Measurements from ENCODE around the gene SPP2. TPM values are rescaled to one million over a fixed set of nuclear protein-coding genes. Genes with fewer than 3 reads are reported as not detected.

Gene SPP2
- total and polyA plus RNA-seq, 2 of the 8 experiments (the other 6 are each of a cell fraction or from before 2014, with no cell fraction given) = not detected

DNA sequence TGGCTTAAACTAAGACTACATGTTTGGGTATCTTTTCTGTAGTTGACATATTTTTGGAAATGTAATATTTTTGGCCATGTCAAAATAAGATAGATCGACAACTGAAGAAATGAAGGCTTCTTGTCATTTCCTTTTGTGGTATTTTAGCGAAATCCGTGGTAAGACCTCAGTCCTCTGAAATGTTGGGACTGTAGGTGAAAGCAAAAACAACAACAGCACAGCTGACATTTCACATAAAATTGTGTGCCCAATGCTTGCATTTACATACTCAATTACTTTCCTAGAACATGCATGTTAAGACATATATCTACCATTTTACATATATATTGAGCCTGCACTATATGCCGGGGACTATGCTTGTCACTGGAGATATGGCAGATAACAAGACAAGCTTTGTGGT, 50.2 kb downstream of the SPP2 start:
- no peak for DNase-seq (ENCODE audit: low read depth in 1 of 2, low spot score in 2 of 2)
- H4K8ac ChIP-seq (ENCODE audit: extremely low read depth, insufficient read depth, low read length) = no peak overlapping the region
- H2BK12ac ChIP-seq (ENCODE audit: low read depth, low read length) = no peak overlapping the region

More for the DNA sequence above, 50.2 kb downstream of the SPP2 start:
- Histone ChIP-seq H3K23me2 (ENCODE audit: low read depth, low read length) (peaks cover 2% of the 10 kb centered on the region; the same call in 1 of the 2 replicates), H3K79me1 (ENCODE audit: low read depth, low read length) (no peaks in the 10 kb centered on the region), H3K18ac (ENCODE audit: extremely low read depth, low read length) (no peak overlapping the region), H4K20me1 (replicated peaks in 1 of 2; ENCODE audit: control insufficient read depth in 1 of 2, insufficient read depth in 2 of 2, low read length in 2 of 2) (no peaks in the 10 kb centered on the region), H3K4me3 (ENCODE audit: extremely low read depth in 1 of 4, insufficient read depth in 2 of 4, low read depth in 3 of 4, low read length in 4 of 4) (no peak overlapping the region), H3K36me3 (ENCODE audit: control insufficient read depth in 2 of 4, insufficient read depth in 4 of 4, low read length in 3 of 4) (no peaks in the 10 kb centered on the region), H2AK5ac (ENCODE audit: low read depth, low read length) (no peak overlapping the region), H2BK20ac (ENCODE audit: low read length) (no peak overlapping the region), H3K9ac (replicated peaks in 1 of 4; ENCODE audit: extremely low read depth in 1 of 4, low read depth in 3 of 4, low read length in 3 of 4) (no peak overlapping the region), H3K4me2 (ENCODE audit: insufficient read depth in 1 of 2, low read depth in 2 of 2, low read length in 2 of 2) (no peak overlapping the region), H4K91ac (replicated peaks; ENCODE audit: insufficient read length, low read length) (no peak overlapping the region), H3K79me2 (ENCODE audit: control insufficient read depth in 1 of 2, insufficient read depth in 2 of 2, low read length in 2 of 2) (no peaks in the 10 kb centered on the region), H3K14ac (ENCODE audit: insufficient read length) (no peak overlapping the region), H2BK15ac (ENCODE audit: low read length) (no peak overlapping the region), H3K27me3 (replicated peaks in 1 of 4; ENCODE audit: control insufficient read depth in 3 of 4, extremely low read depth in 1 of 4, insufficient read depth in 3 of 4, low read length in 3 of 4) (no peaks in the 10 kb centered on the region; a peak in 1 of 7 replicates), H3K9me3 (ENCODE audit: insufficient read depth in 2 of 2, low read depth in 1 of 2, low read length in 1 of 2) (no peaks in the 10 kb centered on the region), H2BK5ac (ENCODE audit: low read depth, low read length) (no peak overlapping the region), H3K4ac (replicated peaks; ENCODE audit: insufficient read length, low read depth, low read length) (no peak overlapping the region), H3K4me1 (replicated peaks in 1 of 4; ENCODE audit: control insufficient read depth in 3 of 4, insufficient read depth in 4 of 4, low read length in 3 of 4) (no peaks in the 10 kb centered on the region), H3K56ac (replicated peaks; ENCODE audit: insufficient read length, low read depth, low read length) (no peak overlapping the region), H2BK120ac (replicated peaks; ENCODE audit: low read depth, low read length) (no peak overlapping the region), H4K5ac (ENCODE audit: insufficient read length, low read depth, low read length) (no peak overlapping the region), H2AFZ (ENCODE audit: low read length) (no peak overlapping the region), H3K27ac (ENCODE audit: low read depth, low read length) (no peak overlapping the region), H3K23ac (ENCODE audit: insufficient read length) (no peak overlapping the region)
- CTCF ChIA-PET (ENCODE audit: partially characterized antibody) = no interaction called here
- WGBS, 2 experiments (ENCODE audit: extremely low coverage in 1 of 2, insufficient coverage in 1 of 2, insufficient read length in 1 of 2, insufficient replicate concordance in 2 of 2, low coverage in 1 of 2, low lambda C conversion rate in 2 of 2, missing lambda C conversion rate in 1 of 2) = 88% methylated on average over 4 of the region's 4 CpGs; no CpG with 5 or more reads in 1 of the 2 experiments
- no peak for TF ChIP-seq HDAC6 (IDR thresholded peaks at IDR 0.05; ENCODE audit: low read depth, low read length)
- no peak for TF ChIP-seq BCL11A (IDR thresholded peaks at IDR 0.05; ENCODE audit: low read depth in 2 of 2, low read length in 2 of 2)
- TF ChIP-seq CHD1 (IDR thresholded peaks at IDR 0.05; ENCODE audit: low read depth, low read length) = no peak
- no peak for TF ChIP-seq TCF12 (IDR thresholded peaks at IDR 0.05; ENCODE audit: low read depth, low read length)
- TF ChIP-seq, protein P1, sequence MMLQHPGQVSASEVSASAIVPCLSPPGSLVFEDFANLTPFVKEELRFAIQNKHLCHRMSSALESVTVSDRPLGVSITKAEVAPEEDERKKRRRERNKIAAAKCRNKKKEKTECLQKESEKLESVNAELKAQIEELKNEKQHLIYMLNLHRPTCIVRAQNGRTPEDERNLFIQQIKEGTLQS (IDR thresholded peaks at IDR 0.05; ENCODE audit: insufficient read depth, low read depth, low read length) = no peak
- no peak for TF ChIP-seq KDM1A (IDR thresholded peaks at IDR 0.05; ENCODE audit: borderline replicate concordance, low read length)
- no peak for TF ChIP-seq PHF8 (conservative IDR thresholded peaks at IDR 0.05; ENCODE audit: low read depth, low read length)
- TF ChIP-seq TAF7 (optimal IDR thresholded peaks at IDR 0.05; ENCODE audit: borderline replicate concordance, low read depth, low read length) = no peak
- no peak for FAIRE-seq
- POLR2A ChIA-PET (ENCODE audit: partially characterized antibody) = no interaction called here

Data from H1 (cell line).